GM10248 (cell line): ENCODE measurements around the gene MAST1.
"Not testable (repeated sequence)": the region's sequence is repeated elsewhere in the genome, so short reads cannot be mapped to it uniquely, and the experiment has no call there.

Experiments
- CTCF ChIA-PET: fragments of 300-600 bp; sonication (Branson Sonifier 250); formaldehyde crosslinking; extraction: SDS; loops from one replicate; lab custom pipeline; 2021; ENCODE audit warnings: antibody characterized with exemption; lab: Yijun Ruan, JAX
- POLR2A ChIA-PET: fragments of 350-650 bp; sonication (Branson Sonifier 250); formaldehyde crosslinking; extraction: SDS; loops from one replicate; lab custom pipeline; 2020; ENCODE audit warnings: antibody characterized with exemption; lab: Yijun Ruan, JAX
- DNase-seq: peaks from one replicate; pipeline ENCODE4 v3.0.0; 2012; ENCODE audit errors: extremely low spot score
- TF ChIP-seq, protein P1 (sequence below): IDR thresholded peaks from 2 replicates; pipeline ENCODE4 v1.5.1; 2012; ENCODE audit warnings: mild to moderate bottlenecking, low read depth; ENCODE audit errors: extremely low read depth, missing control alignments, control extremely low read depth

The MAST1 gene

DNA sequence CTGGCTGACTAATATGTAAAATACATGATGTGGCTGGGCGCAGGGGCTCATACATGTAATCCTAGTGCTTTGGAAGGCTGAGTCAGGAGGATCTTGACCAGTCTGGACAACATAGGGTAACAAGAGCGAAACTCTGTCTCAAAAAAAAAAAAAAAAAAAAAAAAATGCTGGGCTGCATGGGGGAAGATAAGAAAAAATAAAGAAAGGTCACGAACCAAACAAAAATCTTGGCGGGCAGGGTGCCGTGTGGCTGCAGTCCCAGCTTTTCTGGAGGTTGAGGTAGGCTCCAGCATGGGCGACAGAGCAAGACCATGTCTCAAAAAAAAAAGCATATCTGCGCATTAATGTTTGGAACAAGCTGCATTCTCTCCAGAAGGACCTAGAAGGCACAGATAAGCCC, 23.2 kb upstream of the MAST1 start:
- no peak for DNase-seq
- ChIA-PET CTCF (interaction anchor here (1.3 to 8.7 kb wide), 6 partner anchors 10 to 82 kb away, joined by 3 to 50 read pairs (median 8); partner anchors contain the start of gene RTBDN), POLR2A (interaction anchor here (0.8 kb wide), 1 partner anchor 24 kb away, joined by 6 read pairs; the partner anchor contains the start of gene JUNB)
- TF ChIP-seq, protein P1, sequence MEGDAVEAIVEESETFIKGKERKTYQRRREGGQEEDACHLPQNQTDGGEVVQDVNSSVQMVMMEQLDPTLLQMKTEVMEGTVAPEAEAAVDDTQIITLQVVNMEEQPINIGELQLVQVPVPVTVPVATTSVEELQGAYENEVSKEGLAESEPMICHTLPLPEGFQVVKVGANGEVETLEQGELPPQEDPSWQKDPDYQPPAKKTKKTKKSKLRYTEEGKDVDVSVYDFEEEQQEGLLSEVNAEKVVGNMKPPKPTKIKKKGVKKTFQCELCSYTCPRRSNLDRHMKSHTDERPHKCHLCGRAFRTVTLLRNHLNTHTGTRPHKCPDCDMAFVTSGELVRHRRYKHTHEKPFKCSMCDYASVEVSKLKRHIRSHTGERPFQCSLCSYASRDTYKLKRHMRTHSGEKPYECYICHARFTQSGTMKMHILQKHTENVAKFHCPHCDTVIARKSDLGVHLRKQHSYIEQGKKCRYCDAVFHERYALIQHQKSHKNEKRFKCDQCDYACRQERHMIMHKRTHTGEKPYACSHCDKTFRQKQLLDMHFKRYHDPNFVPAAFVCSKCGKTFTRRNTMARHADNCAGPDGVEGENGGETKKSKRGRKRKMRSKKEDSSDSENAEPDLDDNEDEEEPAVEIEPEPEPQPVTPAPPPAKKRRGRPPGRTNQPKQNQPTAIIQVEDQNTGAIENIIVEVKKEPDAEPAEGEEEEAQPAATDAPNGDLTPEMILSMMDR: no peak

DNA sequence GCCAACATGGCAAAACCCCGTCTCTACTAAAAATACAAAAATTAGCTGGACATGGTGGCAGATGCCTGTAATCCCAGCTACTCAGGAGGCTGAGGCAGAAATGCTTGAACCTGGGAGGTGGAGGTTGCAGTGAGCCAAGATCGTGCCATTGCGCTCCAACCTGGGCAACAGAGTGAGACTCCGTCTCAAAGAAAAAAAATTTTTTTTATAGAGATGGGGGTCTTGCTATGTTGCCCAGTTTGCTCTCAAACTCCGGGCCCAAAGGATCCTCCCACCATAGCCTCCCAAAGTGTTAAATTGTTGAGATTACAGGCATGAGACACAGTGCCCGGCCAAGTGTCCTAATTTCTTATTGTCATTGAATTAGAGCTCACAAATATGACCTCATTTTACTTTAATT, 21.1 kb upstream of the MAST1 start:
- DNase-seq, POLR2A ChIA-PET: not testable (repeated sequence)
- CTCF ChIA-PET: interaction anchor here (1.2 to 8.7 kb wide), 5 partner anchors 13 to 65 kb away, joined by 3 to 50 read pairs (median 11); no protein-coding TSS in a partner anchor

DNA sequence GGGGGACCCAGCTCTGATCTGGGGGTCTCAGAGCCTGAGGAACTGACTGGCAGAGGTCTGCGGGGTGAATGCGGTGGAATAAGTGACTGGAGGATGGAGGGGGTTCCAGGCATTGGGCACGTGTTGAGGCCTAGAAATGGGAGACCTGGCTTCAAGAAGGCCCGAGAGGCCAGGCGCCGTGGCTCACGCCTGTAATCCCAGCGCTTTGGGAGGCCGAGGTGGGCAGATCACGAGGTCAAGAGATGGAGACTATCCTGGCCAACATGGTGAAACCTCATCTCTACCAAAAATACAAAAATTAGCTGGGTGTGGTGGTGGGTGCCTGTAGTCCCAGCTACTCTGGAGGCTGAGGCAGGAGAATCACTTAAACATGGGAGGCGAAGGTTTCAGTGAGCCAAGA, 20.5 kb upstream of the MAST1 start:
- POLR2A ChIA-PET, DNase-seq: not testable (repeated sequence)
- CTCF ChIA-PET: interaction anchor here (0.8 to 8.7 kb wide), 5 partner anchors 12 to 60 kb away, joined by 3 to 50 read pairs (median 11); no protein-coding TSS in a partner anchor

DNA sequence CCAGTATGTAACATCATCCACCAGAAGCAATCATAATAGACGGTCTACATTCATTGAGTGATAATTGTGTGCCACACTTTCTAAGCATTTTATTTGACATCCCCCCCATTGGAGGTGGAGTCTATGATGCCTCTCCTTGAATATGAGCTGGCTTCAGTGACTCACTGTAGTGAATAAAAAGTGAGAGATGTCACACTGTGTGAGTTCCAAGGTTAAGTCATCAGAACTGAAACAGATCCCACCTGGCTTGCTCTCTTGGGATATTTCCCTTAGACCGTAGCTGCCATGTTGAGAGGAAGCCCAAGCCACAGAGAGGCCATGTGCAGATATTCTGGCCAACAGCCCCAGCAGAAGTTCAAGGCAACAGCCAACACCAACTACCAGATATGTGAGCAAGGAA, 16.6 kb upstream of the MAST1 start:
- POLR2A ChIA-PET: no interaction called here
- DNase-seq: no peak
- TF ChIP-seq, protein P1: no peak
- CTCF ChIA-PET: interaction anchor here (1.1 to 3.2 kb wide), 6 partner anchors 9 to 64 kb away, joined by 3 to 22 read pairs (median 4); no protein-coding TSS in a partner anchor

DNA sequence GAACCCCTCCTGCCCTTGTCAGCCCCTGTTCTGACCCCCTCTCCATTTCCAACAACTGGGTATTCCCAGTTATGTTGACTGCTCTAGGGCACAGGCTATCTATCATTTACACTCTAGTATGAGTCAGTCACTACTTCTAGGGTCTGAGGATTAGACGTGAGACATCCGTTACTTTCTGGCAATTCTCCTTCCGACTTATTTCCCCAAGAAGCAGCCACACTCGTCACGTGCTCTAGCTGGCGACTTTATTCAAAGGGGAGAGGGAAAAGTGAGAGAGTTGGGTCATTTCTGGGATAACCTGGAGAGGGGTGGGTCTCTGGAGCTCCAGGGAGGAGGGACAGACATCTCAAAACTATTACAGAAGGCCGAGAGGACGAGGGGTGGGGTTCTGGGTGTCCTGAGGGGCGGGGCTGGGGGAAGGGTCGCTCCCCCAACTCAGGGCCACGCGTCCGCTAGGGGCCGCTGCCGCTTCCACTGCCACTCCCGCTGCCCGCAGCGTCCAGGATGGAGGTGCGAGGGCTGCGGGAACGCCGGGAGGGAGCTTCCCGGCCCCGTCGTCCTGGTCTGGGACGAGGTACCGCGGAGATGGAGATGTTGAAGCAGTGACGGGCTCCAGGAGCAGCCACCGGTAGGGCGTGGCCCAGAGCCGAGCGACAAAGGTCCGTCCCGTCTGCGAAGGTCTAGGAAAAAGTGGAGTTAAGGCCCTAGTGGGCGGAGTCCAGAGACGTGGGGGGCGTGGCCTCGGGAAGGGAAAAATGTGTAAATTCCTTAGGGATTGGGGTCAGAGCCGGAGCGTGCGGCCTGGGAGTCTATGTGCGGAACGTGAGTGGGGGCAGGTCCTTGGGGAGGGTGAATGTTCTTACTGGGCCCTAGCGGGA, 12.8 kb upstream of the MAST1 start:
- POLR2A ChIA-PET: no interaction called here
- TF ChIP-seq, protein P1: peak; percentile 47
- CTCF ChIA-PET: interaction anchor here (0.8 to 3.2 kb wide), 11 partner anchors 11 to 269 kb away, joined by 3 to 22 read pairs (median 7); no protein-coding TSS in a partner anchor
- DNase-seq: no peak

DNA sequence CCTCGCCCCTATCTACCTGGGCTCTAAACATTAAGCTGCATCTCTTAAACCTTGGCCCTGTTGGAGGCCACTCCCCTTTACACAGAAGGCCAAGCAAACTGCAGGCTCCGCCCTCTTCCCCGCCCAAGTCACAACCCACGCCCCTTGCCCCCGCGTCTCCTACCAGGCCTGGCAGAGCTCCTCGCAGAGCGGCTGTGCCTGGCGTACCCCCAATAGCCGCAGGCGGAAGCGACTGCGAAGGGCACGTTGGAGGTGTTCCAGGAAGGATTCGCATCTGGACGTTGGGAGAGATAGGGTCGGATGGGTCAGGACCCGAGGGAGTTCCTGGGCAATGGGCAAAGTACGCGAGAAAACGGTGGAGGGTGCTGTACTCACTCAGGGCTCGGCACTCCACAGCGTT, 9.8 kb upstream of the MAST1 start:
- POLR2A ChIA-PET: no interaction called here
- peak; percentile 55 for DNase-seq
- CTCF ChIA-PET: interaction anchor here (1.1 to 3.2 kb wide), 5 partner anchors 10 to 68 kb away, joined by 3 to 14 read pairs (median 5); no protein-coding TSS in a partner anchor
- TF ChIP-seq, protein P1: no peak

DNA sequence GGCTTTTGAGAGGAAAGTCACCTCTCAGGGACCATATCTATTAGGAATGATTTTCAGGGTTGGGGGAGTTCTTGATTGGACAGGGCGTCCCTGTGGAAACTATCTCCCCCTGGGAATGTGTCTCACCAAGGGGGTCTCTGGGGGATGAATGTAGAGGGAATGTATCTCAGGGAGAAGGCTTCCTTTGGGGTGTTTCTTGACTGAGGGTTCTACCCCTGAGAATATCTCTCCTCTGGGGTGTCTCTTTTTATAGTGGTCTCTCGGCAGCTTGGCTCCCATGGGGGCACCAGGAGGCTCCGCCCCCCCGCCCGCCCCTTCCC, 4.9 kb upstream of the MAST1 start:
- no peak for DNase-seq
- ChIA-PET CTCF (interaction anchor here (1.1 to 2.9 kb wide), 3 partner anchors 14 to 94 kb away, joined by 3 to 20 read pairs (median 5); no protein-coding TSS in a partner anchor), POLR2A (no interaction called here)
- TF ChIP-seq, protein P1: no peak
